MM.1S (cell line): ENCODE measurements around the gene APOBEC3H.

ENCODE experiments used
- CTCF ChIP-seq: fragments of 300-600 bp; sonication (generic); IDR thresholded peaks from 2 replicates; pipeline ENCODE4 v1.5.1; 2016; ENCODE audit warnings: antibody characterized with exemption, low read length, mixed read lengths
- EZH2 ChIP-seq: fragments of 300-600 bp; sonication (generic); optimal IDR thresholded peaks from 2 replicates; pipeline ENCODE3; 2017; ENCODE audit warnings: low read depth, mild to moderate bottlenecking, antibody characterized with exemption, low read length, mixed read lengths
- EZH2phosphoT487 ChIP-seq: fragments of 300-600 bp; sonication (generic); IDR thresholded peaks from 2 replicates; pipeline ENCODE4 v1.6.1; 2018; ENCODE audit warnings: antibody characterized with exemption, low read length

GRCh38 chr22:39103431-39103830 is 6.4 kb downstream of the APOBEC3H start:
- TF ChIP-seq CTCF = no peak
- TF ChIP-seq EZH2phosphoT487 = no peak
- TF ChIP-seq EZH2 = no peak
